AG09309 (cell line): ENCODE data around the gene CDK5.
"Not testable (repeated sequence)": the region's sequence is repeated elsewhere in the genome, so short reads cannot be mapped to it uniquely, and the experiment has no call there.

Experiments used
- DNase-seq: peaks from one replicate; pipeline ENCODE4 v3.0.0-alpha.2; 2010; ENCODE audit warnings: low read depth
- H3K4me3 ChIP-seq: 2 replicates; pipeline ENCODE4 v1.5.1; 2011; ENCODE audit warnings: mild to moderate bottlenecking, low read depth, low read length, moderate library complexity; ENCODE audit not compliant: control insufficient read depth
- CTCF ChIP-seq: IDR thresholded peaks from 2 replicates; pipeline ENCODE4 v1.5.1; 2011; ENCODE audit warnings: mild to moderate bottlenecking, low read depth, low read length, inconsistent platforms; ENCODE audit not compliant: insufficient read depth, control insufficient read depth; ENCODE audit errors: missing control alignments

Gene CDK5

GRCh38 chr7:151013733-151014497, 43.8 kb downstream of the CDK5 start:
- no peak for DNase-seq
- peak; percentile 28 for TF ChIP-seq CTCF
- peak overlapping the region; percentile 36 for H3K4me3 ChIP-seq

- no peak for DNase-seq
- H3K4me3 ChIP-seq: peak overlapping the region; percentile 36
- TF ChIP-seq CTCF: no peak
Observed at GRCh38 chr7:151013356-151013732, 44.4 kb downstream of the CDK5 start.

GRCh38 chr7:151012911-151013347, 44.8 kb downstream of the CDK5 start:
- TF ChIP-seq CTCF: peak; percentile 69
- no peak overlapping the region for H3K4me3 ChIP-seq
- DNase-seq: no peak

- no peak for DNase-seq
- no peak for TF ChIP-seq CTCF
- H3K4me3 ChIP-seq: no peak overlapping the region
Observed at GRCh38 chr7:151012031-151012692, 45.5 kb downstream of the CDK5 start.

- not testable (repeated sequence) for DNase-seq, H3K4me3 ChIP-seq
Observed at GRCh38 chr7:151011616-151012015, 46.1 kb downstream of the CDK5 start.

GRCh38 chr7:151011097-151011409, 46.6 kb downstream of the CDK5 start:
- DNase-seq: no peak
- no peak for TF ChIP-seq CTCF
- H3K4me3 ChIP-seq: no peak overlapping the region

GRCh38 chr7:151010307-151011096, 47.2 kb downstream of the CDK5 start:
- no peak for DNase-seq
- no peak overlapping the region for H3K4me3 ChIP-seq

More at GRCh38 chr7:151010307-151011096, 47.2 kb downstream of the CDK5 start:
- no peak for TF ChIP-seq CTCF
